Trophoblast cell (in vitro differentiated cells and primary cell): ENCODE data around the gene CFAP221.

Experiments
- DNase-seq, 2 donors: peaks; one replicate each; pipeline ENCODE4 v3.0.0-alpha.2; 2016
- H2AFZ ChIP-seq: 2 replicates; pipeline ENCODE4 v1.6.1; 2013; ENCODE audit warnings: low read length, moderate library complexity, mild to moderate bottlenecking; ENCODE audit not compliant: insufficient read depth, poor library complexity
- H2AK5ac ChIP-seq: 2 replicates; pipeline ENCODE4 v1.6.1; 2013; ENCODE audit warnings: mild to moderate bottlenecking, low read length
- H2BK120ac ChIP-seq: 2 replicates; pipeline ENCODE4 v1.6.1; 2013; ENCODE audit warnings: low read length, mild to moderate bottlenecking, moderate library complexity; ENCODE audit not compliant: insufficient read depth, poor library complexity
- H2BK12ac ChIP-seq: 2 replicates; pipeline ENCODE4 v1.6.1; 2013; ENCODE audit warnings: mild to moderate bottlenecking, low read length, moderate library complexity
- H2BK5ac ChIP-seq: 2 replicates; pipeline ENCODE4 v1.6.1; 2013; ENCODE audit warnings: low read length, low read depth, moderate library complexity, mild to moderate bottlenecking; ENCODE audit not compliant: poor library complexity
- H3K14ac ChIP-seq: 2 replicates; pipeline ENCODE4 v1.6.1; 2013; ENCODE audit warnings: mild to moderate bottlenecking, low read length
- H3K18ac ChIP-seq: 2 replicates; pipeline ENCODE4 v1.6.1; 2013; ENCODE audit warnings: mild to moderate bottlenecking, low read length
- H3K23ac ChIP-seq: 2 replicates; pipeline ENCODE4 v1.6.1; 2013; ENCODE audit warnings: low read length
- H3K27ac ChIP-seq: 2 replicates; pipeline ENCODE4 v1.5.1; 2013; ENCODE audit warnings: low read depth, mild to moderate bottlenecking, inconsistent platforms, low read length, moderate library complexity
- H3K27me3 ChIP-seq: 2 replicates; pipeline ENCODE4 v1.6.1; 2013; ENCODE audit warnings: inconsistent platforms, mild to moderate bottlenecking, low read length, moderate library complexity; ENCODE audit not compliant: insufficient read depth
- H3K36me3 ChIP-seq, 2 experiments: 1 replicate in 1 of 2; 2 replicates in 1 of 2; pipeline ENCODE4 v1.6.1; 2013; ENCODE audit warnings: low read length in 2 of 2, mild to moderate bottlenecking in 2 of 2, moderate library complexity in 1 of 2; ENCODE audit not compliant: insufficient read depth in 2 of 2, control insufficient read depth in 1 of 2
- H3K4ac ChIP-seq: 2 replicates; pipeline ENCODE4 v1.6.1; 2013; ENCODE audit warnings: low read depth, mild to moderate bottlenecking, low read length, moderate library complexity
- H3K4me1 ChIP-seq, 2 experiments: 1 replicate in 1 of 2; 2 replicates in 1 of 2; pipeline ENCODE4 v1.6.1; 2013; ENCODE audit warnings: low read length in 2 of 2, mild to moderate bottlenecking in 2 of 2, moderate library complexity in 1 of 2; ENCODE audit not compliant: insufficient read depth in 2 of 2, control insufficient read depth in 1 of 2
- H3K4me2 ChIP-seq: 2 replicates; pipeline ENCODE4 v1.6.1; 2013; ENCODE audit warnings: inconsistent platforms, mild to moderate bottlenecking, low read length, moderate library complexity
- H3K4me3 ChIP-seq: 2 replicates; pipeline ENCODE4 v1.5.1; 2013; ENCODE audit warnings: mild to moderate bottlenecking, low read depth, low read length, inconsistent platforms
- H3K79me1 ChIP-seq: one replicate; pipeline ENCODE4 v1.6.1; 2013; ENCODE audit warnings: low read length
- H3K79me2 ChIP-seq: 2 replicates; pipeline ENCODE4 v1.6.1; 2013; ENCODE audit warnings: low read length, mild to moderate bottlenecking; ENCODE audit not compliant: control insufficient read depth, insufficient read depth, poor library complexity
- H3K9ac ChIP-seq: 2 replicates; pipeline ENCODE4 v1.6.1; 2013; ENCODE audit warnings: mild to moderate bottlenecking, low read length
- H3K9me3 ChIP-seq: 2 replicates; pipeline ENCODE4 v1.6.1; 2013; ENCODE audit warnings: low read depth, mild to moderate bottlenecking, control low read depth, inconsistent platforms, low read length; ENCODE audit not compliant: insufficient read depth
- H4K12ac ChIP-seq: 2 replicates; pipeline ENCODE4 v1.6.1; 2013; ENCODE audit warnings: low read depth, mild to moderate bottlenecking, low read length, moderate library complexity
- H4K8ac ChIP-seq: 2 replicates; pipeline ENCODE4 v1.6.1; 2013; ENCODE audit warnings: low read depth, mild to moderate bottlenecking, low read length, moderate library complexity
- H4K91ac ChIP-seq: one replicate; pipeline ENCODE4 v1.6.1; 2013; ENCODE audit warnings: low read depth, mild to moderate bottlenecking, low read length, moderate library complexity
- WGBS: extraction: QIAGEN DNeasy Blood & Tissue Kit; methylation state at CpG from one replicate; pipeline ENCODE4 v1.1.7; 2013; ENCODE audit warnings: missing lambda C conversion rate; ENCODE audit not compliant: insufficient read length, insufficient coverage; ENCODE audit errors: extremely low coverage; 5-methylcytosine and 5-hydroxymethylcytosine counted together

Gene CFAP221

GRCh38 chr2:119679526-119679837, 135.2 kb downstream of the CFAP221 start:
- no peak overlapping the region for H3K27ac ChIP-seq
- H4K8ac ChIP-seq: no peak overlapping the region
- H3K79me1 ChIP-seq: peaks cover 6% of the 10 kb centered on the region
- H4K91ac ChIP-seq: peak overlapping the region; percentile 55
- no peak overlapping the region for H4K12ac ChIP-seq
- H2AK5ac ChIP-seq: no peak overlapping the region
- H2BK5ac ChIP-seq: no peak overlapping the region
- peaks cover 0 to 10% of the 10 kb centered on the region in 2 experiments for H3K4me1 ChIP-seq
- H3K9me3 ChIP-seq: peaks cover 6% of the 10 kb centered on the region
- peak overlapping the region; percentile 97 for H3K9ac ChIP-seq
- DNase-seq: no peak
- H3K36me3 ChIP-seq: peaks cover 7 to 13% of the 10 kb centered on the region in 2 experiments
- no peak overlapping the region for H3K4ac ChIP-seq
- no CpG with 5 or more reads among the region's 9 CpGs for WGBS
- H3K14ac ChIP-seq: no peak overlapping the region
- H2BK120ac ChIP-seq: no peak overlapping the region
- H3K79me2 ChIP-seq: peaks cover 2% of the 10 kb centered on the region
- H3K4me2 ChIP-seq: peak overlapping the region; percentile 61
- H2BK12ac ChIP-seq: no peak overlapping the region
- H3K18ac ChIP-seq: no peak overlapping the region
- H3K23ac ChIP-seq: no peak overlapping the region
- H3K4me3 ChIP-seq: peak overlapping the region; percentile 91
- no peak overlapping the region for H2AFZ ChIP-seq
- H3K27me3 ChIP-seq: peaks cover 2% of the 10 kb centered on the region

- Histone ChIP-seq H4K8ac (no peak overlapping the region), H3K79me2 (peaks cover 2% of the 10 kb centered on the region), H3K36me3 (peaks cover 7 to 13% of the 10 kb centered on the region in 2 experiments), H2BK5ac (no peak overlapping the region), H3K27ac (no peak overlapping the region), H4K12ac (no peak overlapping the region), H3K18ac (no peak overlapping the region), H2BK120ac (no peak overlapping the region), H3K4me3 (no peak overlapping the region), H3K14ac (no peak overlapping the region), H3K4me2 (peak overlapping the region; percentile 61), H3K23ac (no peak overlapping the region), H3K79me1 (peaks cover 6% of the 10 kb centered on the region), H3K4me1 (peaks cover 0 to 10% of the 10 kb centered on the region in 2 experiments), H3K9ac (no peak overlapping the region), H2AK5ac (no peak overlapping the region), H2BK12ac (no peak overlapping the region), H3K9me3 (peaks cover 6% of the 10 kb centered on the region), H2AFZ (no peak overlapping the region), H3K27me3 (peaks cover 2% of the 10 kb centered on the region), H4K91ac (no peak overlapping the region), H3K4ac (no peak overlapping the region)
- no CpG with 5 or more reads among the region's 2 CpGs for WGBS
- no peak for DNase-seq
Measured at GRCh38 chr2:119679846-119680245, 135.6 kb downstream of the CFAP221 start.

DNA sequence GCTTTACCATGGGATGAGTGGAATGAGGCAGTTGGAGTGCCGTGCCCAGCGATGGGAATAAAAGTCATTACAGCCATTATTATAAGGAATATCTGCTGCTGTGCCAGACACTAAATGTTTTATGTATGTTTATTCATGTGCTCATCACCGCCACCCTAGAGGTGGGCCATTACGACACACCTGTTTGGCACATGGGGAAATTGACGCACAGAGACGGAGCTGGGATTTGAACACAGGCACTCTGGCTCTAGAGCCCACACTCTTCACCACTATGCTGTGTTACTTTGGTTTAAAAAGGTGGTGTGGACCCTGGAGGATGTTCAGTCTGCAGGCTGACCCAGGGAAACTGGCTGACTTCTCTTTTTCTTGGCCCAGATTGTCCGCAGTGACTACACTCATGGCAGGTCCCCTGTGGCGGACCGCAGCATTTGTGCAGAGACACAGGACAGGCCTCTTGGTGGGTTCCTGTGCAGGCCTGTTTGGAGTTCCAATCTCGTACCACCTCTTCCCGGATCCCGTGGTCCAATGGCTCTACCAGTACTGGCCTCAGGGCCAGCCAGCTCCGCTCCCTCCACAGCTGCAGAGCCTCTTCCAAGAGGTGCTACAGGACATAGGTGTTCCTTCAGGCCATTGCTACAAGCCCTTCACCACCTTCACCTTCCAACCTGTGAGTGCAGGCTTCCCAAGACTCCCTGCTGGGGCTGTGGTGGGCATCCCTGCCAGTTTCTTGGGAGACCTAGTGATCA, 136.4 kb downstream of the CFAP221 start:
- Histone ChIP-seq H3K14ac (no peak overlapping the region), H4K8ac (no peak overlapping the region), H3K9me3 (peaks cover 6% of the 10 kb centered on the region), H3K4me3 (no peak overlapping the region), H2BK5ac (no peak overlapping the region), H3K27me3 (no peaks in the 10 kb centered on the region), H4K91ac (no peak overlapping the region), H3K9ac (no peak overlapping the region), H3K4me2 (no peak overlapping the region), H2BK12ac (no peak overlapping the region), H3K18ac (no peak overlapping the region), H3K79me1 (peaks cover 6% of the 10 kb centered on the region), H2AK5ac (no peak overlapping the region), H3K36me3 (peaks cover 7 to 13% of the 10 kb centered on the region in 2 experiments), H2BK120ac (no peak overlapping the region), H3K23ac (no peak overlapping the region), H2AFZ (no peak overlapping the region), H4K12ac (no peak overlapping the region), H3K27ac (no peak overlapping the region), H3K4ac (no peak overlapping the region), H3K4me1 (peaks cover 0 to 10% of the 10 kb centered on the region in 2 experiments), H3K79me2 (peaks cover 2% of the 10 kb centered on the region)
- WGBS: no CpG with 5 or more reads among the region's 13 CpGs
- DNase-seq: no peak

GRCh38 chr2:119681203-119681867, 137.1 kb downstream of the CFAP221 start:
- no peak overlapping the region for H3K18ac ChIP-seq
- H2BK120ac ChIP-seq: no peak overlapping the region
- H2AK5ac ChIP-seq: no peak overlapping the region
- H2BK5ac ChIP-seq: no peak overlapping the region
- H3K4ac ChIP-seq: no peak overlapping the region
- H3K79me1 ChIP-seq: peaks cover 6% of the 10 kb centered on the region
- peaks cover 0 to 10% of the 10 kb centered on the region in 2 experiments for H3K4me1 ChIP-seq
- no peak overlapping the region for H3K14ac ChIP-seq
- H4K91ac ChIP-seq: no peak overlapping the region
- H3K9me3 ChIP-seq: peaks cover 6% of the 10 kb centered on the region
- H3K4me2 ChIP-seq: no peak overlapping the region
- no peaks in the 10 kb centered on the region for H3K27me3 ChIP-seq
- H4K12ac ChIP-seq: no peak overlapping the region
- H3K9ac ChIP-seq: no peak overlapping the region
- no peak overlapping the region for H3K27ac ChIP-seq
- no peak overlapping the region for H3K23ac ChIP-seq
- no peak overlapping the region for H3K4me3 ChIP-seq
- no peak overlapping the region for H2BK12ac ChIP-seq
- peaks cover 7 to 13% of the 10 kb centered on the region in 2 experiments for H3K36me3 ChIP-seq
- peaks cover 2% of the 10 kb centered on the region for H3K79me2 ChIP-seq
- no peak overlapping the region for H2AFZ ChIP-seq
- no peak overlapping the region for H4K8ac ChIP-seq
- no peak for DNase-seq
- WGBS: no CpG with 5 or more reads among the region's 25 CpGs
